HepG2 (cell line): ENCODE results near the gene TEAD3. TPM values are rescaled to one million over a fixed set of nuclear protein-coding genes. Genes with fewer than 3 reads are reported as not detected.

ENCODE experiments used
- CHCHD3 ChIP-seq: sonication (generic); formaldehyde crosslinking; IDR thresholded peaks from 2 replicates; pipeline ENCODE4 v1.8.0; 2022; ENCODE audit warnings: mild to moderate bottlenecking, missing genetic modification reagents, moderate library complexity
- DR1 ChIP-seq: sonication (generic); formaldehyde crosslinking; IDR thresholded peaks from 2 replicates; pipeline ENCODE4 v1.8.0; 2021; ENCODE audit warnings: mild to moderate bottlenecking, missing genetic modification reagents, inconsistent platforms
- SMAD9 ChIP-seq: sonication (generic); formaldehyde crosslinking; IDR thresholded peaks from 2 replicates; pipeline ENCODE4 v1.5.1; 2020; ENCODE audit warnings: mild to moderate bottlenecking, missing genetic modification reagents
- SOX13 ChIP-seq, 3 experiments: fragments of 450-650 bp in 1 of 3; sonication (generic) in 1 of 3; formaldehyde crosslinking in 1 of 3; IDR thresholded peaks in 2 of 3; conservative IDR thresholded peaks in 1 of 3; 2 replicates each; pipeline versions ENCODE4 v1.5.0 to v1.6.1; 2016 to 2020; ENCODE audit warnings: antibody characterized with exemption in 1 of 3, mild to moderate bottlenecking in 1 of 3, missing compliant biosample characterization in 1 of 3, missing genetic modification reagents in 1 of 3, moderate library complexity in 1 of 3
- TP53 ChIP-seq: sonication (generic); formaldehyde crosslinking; conservative IDR thresholded peaks from 2 replicates; pipeline ENCODE4 v1.4.0; 2020; ENCODE audit warnings: missing genetic modification reagents
- ZNF777 ChIP-seq: sonication (generic); formaldehyde crosslinking; IDR thresholded peaks from 2 replicates; pipeline ENCODE4 v1.4.0; 2020; ENCODE audit warnings: missing genetic modification reagents
- ZSCAN22 ChIP-seq: sonication (generic); formaldehyde crosslinking; IDR thresholded peaks from 2 replicates; pipeline ENCODE4 v1.4.0; 2020; ENCODE audit warnings: mild to moderate bottlenecking, missing genetic modification reagents
- polyA plus RNA-seq, 8 experiments: library from polyadenylated mRNA; depleted of rRNA in 3 of 8; stranded (reverse) in 7 of 8; unstranded in 1 of 8; fragments of >200 nt; fragmentation: Illumina TruSeq in 4 of 8; extraction: Trizol in 4 of 8; gene quantifications; 2 replicates each; pipeline versions ENCODE4 v1.2.1 to v1.2.3, GENCODE V29; 2011 to 2016; ENCODE audit warnings: low read depth in 4 of 8, missing spikeins in 1 of 8, mixed read lengths in 1 of 8; ENCODE audit not compliant: insufficient read depth in 1 of 8
- total RNA-seq, 5 experiments: library from RNA; depleted of rRNA; stranded (reverse); fragments of >200 nt; fragmentation: Illumina TruSeq; extraction: Trizol; gene quantifications; 2 replicates each; pipeline ENCODE4 v1.2.3, GENCODE V29; 2016; ENCODE audit warnings: low read depth in 1 of 5
- TF ChIP-seq, protein P1 (sequence below): sonication (generic); formaldehyde crosslinking; conservative IDR thresholded peaks from 2 replicates; pipeline ENCODE4 v1.4.0; 2020; ENCODE audit warnings: mild to moderate bottlenecking, missing genetic modification reagents, moderate library complexity
- TF ChIP-seq, protein P2 (sequence below): conservative IDR thresholded peaks from 2 replicates; pipeline ENCODE4 v1.6.1; 2018; ENCODE audit warnings: missing genetic modification reagents
- TF ChIP-seq, protein P3 (sequence below): sonication (generic); formaldehyde crosslinking; IDR thresholded peaks from 2 replicates; pipeline ENCODE4 v1.4.0; 2020; ENCODE audit warnings: missing genetic modification reagents
- TF ChIP-seq, protein P4 (sequence below): sonication (generic); formaldehyde crosslinking; IDR thresholded peaks from 2 replicates; pipeline ENCODE4 v1.5.0; 2020; ENCODE audit warnings: mild to moderate bottlenecking, missing genetic modification reagents
- TF ChIP-seq, protein P5 (sequence below): sonication (generic); formaldehyde crosslinking; IDR thresholded peaks from 2 replicates; pipeline ENCODE4 v1.4.0; 2020; ENCODE audit warnings: mild to moderate bottlenecking, missing genetic modification reagents
- TF ChIP-seq, protein P6 (sequence below): sonication (generic); formaldehyde crosslinking; conservative IDR thresholded peaks from 2 replicates; pipeline ENCODE4 v1.4.0; 2020; ENCODE audit warnings: missing genetic modification reagents

TEAD3 gene
- total and polyA plus RNA-seq, 2 of the 13 experiments (the other 11 are each of a cell fraction or from before 2014, with no cell fraction given), result 15.1 to 16.5 TPM

DNA sequence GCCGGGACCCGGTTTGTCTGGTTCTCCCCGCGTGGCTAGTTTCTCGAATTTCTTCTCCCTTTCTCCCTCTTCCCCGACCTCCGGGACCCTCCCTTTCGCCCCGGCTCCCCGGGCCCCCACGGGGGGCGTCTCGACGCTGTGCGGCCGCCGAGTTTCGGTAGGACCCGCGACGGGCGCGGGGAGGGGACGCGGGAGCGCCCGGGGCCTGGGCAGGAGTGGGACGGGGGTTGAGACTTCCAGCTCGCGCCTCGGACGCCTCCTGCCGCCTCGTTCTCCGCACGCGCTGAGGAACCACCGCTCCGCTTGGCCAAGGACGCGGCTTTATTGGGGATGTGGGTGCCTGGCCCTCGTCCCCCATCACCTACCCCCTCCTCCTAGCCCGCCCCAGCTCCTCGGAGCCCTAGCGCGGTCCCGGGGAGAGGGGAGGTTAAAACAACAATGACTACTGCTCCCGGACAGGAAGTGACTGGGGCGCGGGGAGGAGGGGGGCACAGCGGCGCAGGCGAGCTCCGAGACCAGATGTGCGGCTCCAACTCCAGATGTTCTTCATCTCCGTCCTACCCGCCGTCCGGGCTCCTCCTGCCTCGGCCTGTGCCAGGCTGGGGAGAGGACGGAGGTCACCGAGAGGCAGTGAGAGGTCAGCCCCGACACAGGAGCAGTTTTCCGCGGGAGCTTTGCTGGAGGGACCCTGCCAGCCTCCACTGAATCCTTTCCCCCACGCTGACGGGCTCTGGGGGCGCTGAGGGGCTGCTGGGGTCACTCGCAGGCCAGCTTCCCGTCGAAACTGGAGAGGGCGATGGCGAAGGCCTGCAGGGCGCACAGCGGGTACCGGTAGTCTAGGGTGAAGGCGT is 917 bp upstream of the TEAD3 start (continued):
- TF ChIP-seq, protein P1, sequence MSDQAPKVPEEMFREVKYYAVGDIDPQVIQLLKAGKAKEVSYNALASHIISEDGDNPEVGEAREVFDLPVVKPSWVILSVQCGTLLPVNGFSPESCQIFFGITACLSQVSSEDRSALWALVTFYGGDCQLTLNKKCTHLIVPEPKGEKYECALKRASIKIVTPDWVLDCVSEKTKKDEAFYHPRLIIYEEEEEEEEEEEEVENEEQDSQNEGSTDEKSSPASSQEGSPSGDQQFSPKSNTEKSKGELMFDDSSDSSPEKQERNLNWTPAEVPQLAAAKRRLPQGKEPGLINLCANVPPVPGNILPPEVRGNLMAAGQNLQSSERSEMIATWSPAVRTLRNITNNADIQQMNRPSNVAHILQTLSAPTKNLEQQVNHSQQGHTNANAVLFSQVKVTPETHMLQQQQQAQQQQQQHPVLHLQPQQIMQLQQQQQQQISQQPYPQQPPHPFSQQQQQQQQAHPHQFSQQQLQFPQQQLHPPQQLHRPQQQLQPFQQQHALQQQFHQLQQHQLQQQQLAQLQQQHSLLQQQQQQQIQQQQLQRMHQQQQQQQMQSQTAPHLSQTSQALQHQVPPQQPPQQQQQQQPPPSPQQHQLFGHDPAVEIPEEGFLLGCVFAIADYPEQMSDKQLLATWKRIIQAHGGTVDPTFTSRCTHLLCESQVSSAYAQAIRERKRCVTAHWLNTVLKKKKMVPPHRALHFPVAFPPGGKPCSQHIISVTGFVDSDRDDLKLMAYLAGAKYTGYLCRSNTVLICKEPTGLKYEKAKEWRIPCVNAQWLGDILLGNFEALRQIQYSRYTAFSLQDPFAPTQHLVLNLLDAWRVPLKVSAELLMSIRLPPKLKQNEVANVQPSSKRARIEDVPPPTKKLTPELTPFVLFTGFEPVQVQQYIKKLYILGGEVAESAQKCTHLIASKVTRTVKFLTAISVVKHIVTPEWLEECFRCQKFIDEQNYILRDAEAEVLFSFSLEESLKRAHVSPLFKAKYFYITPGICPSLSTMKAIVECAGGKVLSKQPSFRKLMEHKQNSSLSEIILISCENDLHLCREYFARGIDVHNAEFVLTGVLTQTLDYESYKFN (CRISPR knock-in tag), result peak; percentile 33; the same call in 1 of the 2 replicates
- TF ChIP-seq DR1, result peak; percentile 49; the same call in 1 of the 2 replicates
- TF ChIP-seq ZSCAN22 (CRISPR knock-in tag), result no peak
- 0 out of 2 replicates have a peak, but pooled peaks have one; percentile 24 for TF ChIP-seq CHCHD3
- no peak for TF ChIP-seq SOX13 (IDR thresholded peaks at IDR 0.05)
- TF ChIP-seq SOX13 (CRISPR knock-in tag; conservative IDR thresholded peaks at IDR 0.05 in 1 of 2, IDR thresholded peaks at IDR 0.05 in 1 of 2), result peak in 1 of 2 experiments; percentile 26; a peak in 1 of 4 replicates
- TF ChIP-seq, protein P2, sequence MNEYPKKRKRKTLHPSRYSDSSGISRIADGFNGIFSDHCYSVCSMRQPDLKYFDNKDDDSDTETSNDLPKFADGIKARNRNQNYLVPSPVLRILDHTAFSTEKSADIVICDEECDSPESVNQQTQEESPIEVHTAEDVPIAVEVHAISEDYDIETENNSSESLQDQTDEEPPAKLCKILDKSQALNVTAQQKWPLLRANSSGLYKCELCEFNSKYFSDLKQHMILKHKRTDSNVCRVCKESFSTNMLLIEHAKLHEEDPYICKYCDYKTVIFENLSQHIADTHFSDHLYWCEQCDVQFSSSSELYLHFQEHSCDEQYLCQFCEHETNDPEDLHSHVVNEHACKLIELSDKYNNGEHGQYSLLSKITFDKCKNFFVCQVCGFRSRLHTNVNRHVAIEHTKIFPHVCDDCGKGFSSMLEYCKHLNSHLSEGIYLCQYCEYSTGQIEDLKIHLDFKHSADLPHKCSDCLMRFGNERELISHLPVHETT (CRISPR knock-in tag), result peak; percentile 63
- peak; percentile 96 for TF ChIP-seq SMAD9
- TF ChIP-seq, protein P3, sequence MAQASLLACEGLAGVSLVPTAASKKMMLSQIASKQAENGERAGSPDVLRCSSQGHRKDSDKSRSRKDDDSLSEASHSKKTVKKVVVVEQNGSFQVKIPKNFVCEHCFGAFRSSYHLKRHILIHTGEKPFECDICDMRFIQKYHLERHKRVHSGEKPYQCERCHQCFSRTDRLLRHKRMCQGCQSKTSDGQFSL (CRISPR knock-in tag), result peak; percentile 39; the same call in 1 of the 2 replicates
- TF ChIP-seq, protein P4, sequence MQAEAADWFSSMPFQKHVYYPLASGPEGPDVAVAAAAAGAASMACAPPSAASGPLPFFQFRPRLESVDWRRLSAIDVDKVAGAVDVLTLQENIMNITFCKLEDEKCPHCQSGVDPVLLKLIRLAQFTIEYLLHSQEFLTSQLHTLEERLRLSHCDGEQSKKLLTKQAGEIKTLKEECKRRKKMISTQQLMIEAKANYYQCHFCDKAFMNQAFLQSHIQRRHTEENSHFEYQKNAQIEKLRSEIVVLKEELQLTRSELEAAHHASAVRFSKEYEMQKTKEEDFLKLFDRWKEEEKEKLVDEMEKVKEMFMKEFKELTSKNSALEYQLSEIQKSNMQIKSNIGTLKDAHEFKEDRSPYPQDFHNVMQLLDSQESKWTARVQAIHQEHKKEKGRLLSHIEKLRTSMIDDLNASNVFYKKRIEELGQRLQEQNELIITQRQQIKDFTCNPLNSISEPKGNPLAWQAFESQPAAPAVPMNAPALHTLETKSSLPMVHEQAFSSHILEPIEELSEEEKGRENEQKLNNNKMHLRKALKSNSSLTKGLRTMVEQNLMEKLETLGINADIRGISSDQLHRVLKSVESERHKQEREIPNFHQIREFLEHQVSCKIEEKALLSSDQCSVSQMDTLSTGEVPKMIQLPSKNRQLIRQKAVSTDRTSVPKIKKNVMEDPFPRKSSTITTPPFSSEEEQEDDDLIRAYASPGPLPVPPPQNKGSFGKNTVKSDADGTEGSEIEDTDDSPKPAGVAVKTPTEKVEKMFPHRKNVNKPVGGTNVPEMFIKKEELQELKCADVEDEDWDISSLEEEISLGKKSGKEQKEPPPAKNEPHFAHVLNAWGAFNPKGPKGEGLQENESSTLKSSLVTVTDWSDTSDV (CRISPR knock-in tag), result peak; percentile 98; the same call in 1 of the 2 replicates
- no peak for TF ChIP-seq TP53 (CRISPR knock-in tag)
- TF ChIP-seq, protein P5, sequence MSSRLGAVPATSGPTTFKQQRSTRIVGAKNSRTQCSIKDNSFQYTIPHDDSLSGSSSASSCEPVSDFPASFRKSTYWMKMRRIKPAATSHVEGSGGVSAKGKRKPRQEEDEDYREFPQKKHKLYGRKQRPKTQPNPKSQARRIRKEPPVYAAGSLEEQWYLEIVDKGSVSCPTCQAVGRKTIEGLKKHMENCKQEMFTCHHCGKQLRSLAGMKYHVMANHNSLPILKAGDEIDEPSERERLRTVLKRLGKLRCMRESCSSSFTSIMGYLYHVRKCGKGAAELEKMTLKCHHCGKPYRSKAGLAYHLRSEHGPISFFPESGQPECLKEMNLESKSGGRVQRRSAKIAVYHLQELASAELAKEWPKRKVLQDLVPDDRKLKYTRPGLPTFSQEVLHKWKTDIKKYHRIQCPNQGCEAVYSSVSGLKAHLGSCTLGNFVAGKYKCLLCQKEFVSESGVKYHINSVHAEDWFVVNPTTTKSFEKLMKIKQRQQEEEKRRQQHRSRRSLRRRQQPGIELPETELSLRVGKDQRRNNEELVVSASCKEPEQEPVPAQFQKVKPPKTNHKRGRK (CRISPR knock-in tag), result no peak
- TF ChIP-seq, protein P6, sequence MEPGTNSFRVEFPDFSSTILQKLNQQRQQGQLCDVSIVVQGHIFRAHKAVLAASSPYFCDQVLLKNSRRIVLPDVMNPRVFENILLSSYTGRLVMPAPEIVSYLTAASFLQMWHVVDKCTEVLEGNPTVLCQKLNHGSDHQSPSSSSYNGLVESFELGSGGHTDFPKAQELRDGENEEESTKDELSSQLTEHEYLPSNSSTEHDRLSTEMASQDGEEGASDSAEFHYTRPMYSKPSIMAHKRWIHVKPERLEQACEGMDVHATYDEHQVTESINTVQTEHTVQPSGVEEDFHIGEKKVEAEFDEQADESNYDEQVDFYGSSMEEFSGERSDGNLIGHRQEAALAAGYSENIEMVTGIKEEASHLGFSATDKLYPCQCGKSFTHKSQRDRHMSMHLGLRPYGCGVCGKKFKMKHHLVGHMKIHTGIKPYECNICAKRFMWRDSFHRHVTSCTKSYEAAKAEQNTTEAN (CRISPR knock-in tag), result 0 out of 2 replicates have a peak, but pooled peaks have one; percentile 75
- TF ChIP-seq ZNF777, result peak; percentile 94
